ENCODE data around the gene CCDC116. TPM values are rescaled to one million over a fixed set of nuclear protein-coding genes. Genes with fewer than 3 reads are reported as not detected.

CCDC116 gene
- total RNA-seq, 1 experiment from 2014 or later, result 0.33 TPM

DNA sequence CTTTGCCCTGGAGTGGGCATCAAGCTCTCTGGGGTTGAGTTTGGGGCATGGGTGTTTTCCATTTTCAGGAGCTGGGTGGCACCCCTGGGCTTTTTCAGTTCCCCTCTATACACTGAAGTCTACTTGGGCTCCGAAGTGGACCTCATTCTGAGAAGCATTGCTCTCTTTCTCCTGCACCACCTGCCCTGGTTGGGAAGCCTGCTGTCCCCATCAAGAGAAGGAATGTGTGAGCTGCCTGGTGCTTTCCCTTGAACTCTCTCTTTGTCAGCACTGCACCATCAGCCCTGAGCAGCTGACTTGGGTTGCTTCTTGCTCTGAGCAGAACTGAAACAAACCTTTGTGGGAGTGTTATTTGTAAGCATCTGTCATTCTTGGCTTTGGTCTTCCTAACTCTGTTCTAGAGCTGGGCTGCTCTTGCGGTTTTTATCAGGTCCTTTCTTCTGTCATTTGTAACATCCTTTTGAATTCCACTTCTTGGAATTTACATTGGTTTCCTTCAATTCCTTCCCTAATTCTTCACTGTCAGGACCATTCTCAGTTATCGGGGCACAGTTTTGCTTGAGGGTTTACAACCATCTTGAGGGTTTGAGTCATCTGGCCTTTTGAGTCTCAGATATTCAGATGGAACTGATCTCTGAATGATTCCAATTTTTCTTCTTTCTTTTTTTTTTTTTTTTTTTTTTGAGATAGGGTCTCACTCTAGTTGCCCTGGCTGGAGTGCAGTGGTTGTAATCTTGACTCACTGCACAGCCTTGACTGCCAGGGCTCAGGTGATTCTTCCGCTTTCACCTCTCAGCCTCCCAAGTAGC is 44.6 kb upstream of the CCDC116 start:
- POLR2A ChIA-PET (ENCODE audit: unreplicated experiment), result no interaction called here
- intact Hi-C loops (cut with micrococcal nuclease; ENCODE audit: unreplicated experiment), result no loop called here
- CTCF ChIA-PET, result no interaction called here
- Histone ChIP-seq H3K9me3 (ENCODE audit: insufficient read depth, low read depth) (no peaks in the 10 kb centered on the region), H3F3A (ENCODE audit: insufficient read depth, low read depth) (no peaks in the 10 kb centered on the region), H3K4me2 (no peak overlapping the region), H3K4me1 (replicated peaks; ENCODE audit: insufficient read depth) (no peaks in the 10 kb centered on the region), H3K27ac (no peak overlapping the region), H3K79me2 (ENCODE audit: low read depth) (peaks cover 85% of the 10 kb centered on the region), H3K9me2 (ENCODE audit: insufficient read depth) (no peaks in the 10 kb centered on the region), H3K36me3 (ENCODE audit: low read depth) (no peaks in the 10 kb centered on the region; the same call in 1 of the 2 replicates), H3K4me3 (no peak overlapping the region), H2AFZ (no peak overlapping the region), H3K27me3 (ENCODE audit: insufficient read depth, low read depth) (no peaks in the 10 kb centered on the region), H4K20me1 (ENCODE audit: insufficient read depth) (peaks cover 76% of the 10 kb centered on the region)
- DNase-seq, result no peak
- no TSS peak for BruUV-seq (replicated peaks)
- TF ChIP-seq EZH2 (IDR thresholded peaks at IDR 0.05; ENCODE audit: low read depth), result no peak
- TF ChIP-seq, protein P1, sequence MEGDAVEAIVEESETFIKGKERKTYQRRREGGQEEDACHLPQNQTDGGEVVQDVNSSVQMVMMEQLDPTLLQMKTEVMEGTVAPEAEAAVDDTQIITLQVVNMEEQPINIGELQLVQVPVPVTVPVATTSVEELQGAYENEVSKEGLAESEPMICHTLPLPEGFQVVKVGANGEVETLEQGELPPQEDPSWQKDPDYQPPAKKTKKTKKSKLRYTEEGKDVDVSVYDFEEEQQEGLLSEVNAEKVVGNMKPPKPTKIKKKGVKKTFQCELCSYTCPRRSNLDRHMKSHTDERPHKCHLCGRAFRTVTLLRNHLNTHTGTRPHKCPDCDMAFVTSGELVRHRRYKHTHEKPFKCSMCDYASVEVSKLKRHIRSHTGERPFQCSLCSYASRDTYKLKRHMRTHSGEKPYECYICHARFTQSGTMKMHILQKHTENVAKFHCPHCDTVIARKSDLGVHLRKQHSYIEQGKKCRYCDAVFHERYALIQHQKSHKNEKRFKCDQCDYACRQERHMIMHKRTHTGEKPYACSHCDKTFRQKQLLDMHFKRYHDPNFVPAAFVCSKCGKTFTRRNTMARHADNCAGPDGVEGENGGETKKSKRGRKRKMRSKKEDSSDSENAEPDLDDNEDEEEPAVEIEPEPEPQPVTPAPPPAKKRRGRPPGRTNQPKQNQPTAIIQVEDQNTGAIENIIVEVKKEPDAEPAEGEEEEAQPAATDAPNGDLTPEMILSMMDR (conservative IDR thresholded peaks at IDR 0.05), result no peak

DNA sequence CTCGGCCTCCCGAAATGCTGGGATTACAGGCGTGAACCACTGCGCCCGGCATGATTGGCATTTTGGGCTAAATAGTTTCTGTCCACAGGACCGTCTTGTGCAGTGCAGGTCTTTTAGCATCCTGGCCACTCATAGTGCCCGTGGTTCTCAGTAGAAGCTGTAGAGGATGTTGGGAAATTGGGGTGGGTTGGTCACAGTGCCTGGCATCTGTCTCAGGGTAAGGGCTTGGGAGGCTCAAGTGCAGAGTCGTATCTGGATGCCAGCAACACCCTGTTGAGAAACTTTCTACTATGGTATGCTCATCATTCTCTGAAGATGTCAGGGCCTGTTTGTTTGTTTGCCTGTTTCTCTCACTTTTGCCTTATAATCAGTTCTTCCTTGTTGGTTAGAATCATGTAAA is 43.2 kb upstream of the CCDC116 start:
- Histone ChIP-seq H3K36me3 (ENCODE audit: low read depth) (no peaks in the 10 kb centered on the region; the same call in 1 of the 2 replicates), H3K9me2 (ENCODE audit: insufficient read depth) (no peaks in the 10 kb centered on the region), H3K4me1 (replicated peaks; ENCODE audit: insufficient read depth) (no peaks in the 10 kb centered on the region), H2AFZ (no peak overlapping the region), H3K4me2 (no peak overlapping the region), H4K20me1 (ENCODE audit: insufficient read depth) (peaks cover 79% of the 10 kb centered on the region), H3K27me3 (ENCODE audit: insufficient read depth, low read depth) (no peaks in the 10 kb centered on the region), H3K4me3 (no peak overlapping the region), H3K79me2 (ENCODE audit: low read depth) (peaks cover 87% of the 10 kb centered on the region), H3F3A (ENCODE audit: insufficient read depth, low read depth) (no peaks in the 10 kb centered on the region), H3K27ac (no peak overlapping the region), H3K9me3 (ENCODE audit: insufficient read depth, low read depth) (no peaks in the 10 kb centered on the region)
- TF ChIP-seq EZH2 (IDR thresholded peaks at IDR 0.05; ENCODE audit: low read depth), result no peak
- TF ChIP-seq, protein P1 (conservative IDR thresholded peaks at IDR 0.05), result no peak
- intact Hi-C loops (cut with micrococcal nuclease; ENCODE audit: unreplicated experiment), result no loop called here
- no TSS peak for BruUV-seq (replicated peaks)
- ChIA-PET POLR2A (ENCODE audit: unreplicated experiment) (no interaction called here), CTCF (no interaction called here)
- DNase-seq, result no peak

DNA sequence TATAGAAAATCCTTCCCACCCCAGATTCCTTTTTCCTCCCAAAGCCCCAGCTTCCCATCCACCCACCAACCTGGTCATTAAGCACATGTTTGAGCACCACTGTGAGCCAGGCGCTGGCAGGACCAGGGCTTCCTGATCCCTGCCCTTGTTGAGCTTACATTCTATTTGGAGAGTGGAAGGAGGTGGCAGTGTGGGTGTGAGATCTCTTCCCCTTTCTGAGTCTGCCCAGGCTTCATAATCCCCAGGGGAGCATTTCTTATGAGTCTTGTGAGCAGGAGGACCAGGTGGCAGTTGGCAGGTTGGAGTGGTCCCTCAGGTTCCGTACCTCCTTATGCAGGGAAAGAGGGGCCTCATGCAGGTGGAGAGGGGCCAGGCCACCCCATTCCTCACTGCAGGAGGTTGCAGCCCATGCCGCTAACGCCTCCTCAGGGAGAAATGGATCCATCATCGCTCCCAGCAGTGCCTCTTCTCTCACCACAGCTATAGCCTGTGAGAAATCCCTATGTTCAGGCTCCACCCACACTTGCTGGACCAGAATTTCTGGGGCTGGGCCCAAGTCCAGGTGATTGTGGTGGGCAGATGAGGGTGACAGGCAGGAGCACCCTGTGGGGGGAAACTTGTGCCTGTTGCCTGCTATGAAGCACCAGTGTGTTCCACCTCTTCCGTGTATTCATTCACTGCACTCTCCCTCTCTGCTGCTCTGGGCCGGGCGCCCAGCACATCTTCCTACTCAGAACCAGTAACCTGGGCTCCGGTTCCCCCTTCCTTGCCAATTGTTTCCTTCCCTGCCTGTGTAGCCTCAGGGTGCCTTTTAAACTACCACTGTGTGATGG is 41.5 kb upstream of the CCDC116 start:
- ChIA-PET POLR2A (ENCODE audit: unreplicated experiment) (no interaction called here), CTCF (no interaction called here)
- TF ChIP-seq, protein P1 (conservative IDR thresholded peaks at IDR 0.05), result no peak
- no peak for TF ChIP-seq EZH2 (IDR thresholded peaks at IDR 0.05; ENCODE audit: low read depth)
- Histone ChIP-seq H3F3A (ENCODE audit: insufficient read depth, low read depth) (no peaks in the 10 kb centered on the region), H4K20me1 (ENCODE audit: insufficient read depth) (peaks cover 72% of the 10 kb centered on the region), H3K36me3 (ENCODE audit: low read depth) (no peaks in the 10 kb centered on the region; the same call in 1 of the 2 replicates), H3K4me2 (no peak overlapping the region), H3K9me3 (ENCODE audit: insufficient read depth, low read depth) (no peaks in the 10 kb centered on the region), H3K4me3 (no peak overlapping the region), H3K27me3 (ENCODE audit: insufficient read depth, low read depth) (no peaks in the 10 kb centered on the region), H3K79me2 (ENCODE audit: low read depth) (peaks cover 84% of the 10 kb centered on the region), H3K4me1 (replicated peaks; ENCODE audit: insufficient read depth) (no peaks in the 10 kb centered on the region), H2AFZ (no peak overlapping the region), H3K9me2 (ENCODE audit: insufficient read depth) (no peaks in the 10 kb centered on the region), H3K27ac (no peak overlapping the region)
- BruUV-seq (replicated peaks), result no TSS peak
- DNase-seq, result no peak
- intact Hi-C loops (cut with micrococcal nuclease; ENCODE audit: unreplicated experiment), result no loop called here
